HG03139 (cell line): ENCODE measurements around the gene JARID2.

Experiments
- ATAC-seq: cut with Tn5 transposase; IDR thresholded peaks from one replicate; pipeline ENCODE4 v1.9.1; 2021; ENCODE audit not compliant: unreplicated experiment

The JARID2 gene

GRCh38 chr6:15350386-15351083, 104.7 kb downstream of the JARID2 start:
- no peak for ATAC-seq

GRCh38 chr6:15351631-15352030, 105.8 kb downstream of the JARID2 start:
- ATAC-seq, result no peak

GRCh38 chr6:15352220-15352619, 106.4 kb downstream of the JARID2 start:
- ATAC-seq, result no peak

GRCh38 chr6:15352845-15353244, 107.0 kb downstream of the JARID2 start:
- ATAC-seq, result no peak

GRCh38 chr6:15355683-15356099, 109.8 kb downstream of the JARID2 start:
- ATAC-seq, result no peak

- ATAC-seq, result no peak
Observed at GRCh38 chr6:15356179-15356578, 110.3 kb downstream of the JARID2 start.

- ATAC-seq, result no peak
Observed at GRCh38 chr6:15356937-15357336, 111.1 kb downstream of the JARID2 start.

- no peak for ATAC-seq
Observed at GRCh38 chr6:15357782-15358181, 111.9 kb downstream of the JARID2 start.

- no peak for ATAC-seq
Observed at GRCh38 chr6:15358579-15359327, 112.9 kb downstream of the JARID2 start.

GRCh38 chr6:15359335-15359862, 113.5 kb downstream of the JARID2 start:
- no peak for ATAC-seq

- ATAC-seq, result no peak
Observed at GRCh38 chr6:15360300-15360699, 114.4 kb downstream of the JARID2 start.

- ATAC-seq, result no peak
Observed at GRCh38 chr6:15361197-15361596, 115.3 kb downstream of the JARID2 start.

- no peak for ATAC-seq
Observed at GRCh38 chr6:15362274-15363160, 116.6 kb downstream of the JARID2 start.

- no peak for ATAC-seq
Observed at GRCh38 chr6:15363164-15363522, 117.3 kb downstream of the JARID2 start.

- peak; percentile 58 for ATAC-seq
Observed at GRCh38 chr6:15363523-15364400, 117.9 kb downstream of the JARID2 start.

GRCh38 chr6:15364401-15365037, 118.7 kb downstream of the JARID2 start:
- peak; percentile 11 for ATAC-seq

- ATAC-seq, result no peak
Observed at GRCh38 chr6:15365273-15365687, 119.4 kb downstream of the JARID2 start.

- no peak for ATAC-seq
Observed at GRCh38 chr6:15366003-15366535, 120.2 kb downstream of the JARID2 start.

GRCh38 chr6:15366879-15367278, 121.0 kb downstream of the JARID2 start:
- no peak for ATAC-seq

- no peak for ATAC-seq
Observed at GRCh38 chr6:15368186-15368585, 122.3 kb downstream of the JARID2 start.
